ENCODE results near the gene CAMK2B.

The CAMK2B gene

DNA sequence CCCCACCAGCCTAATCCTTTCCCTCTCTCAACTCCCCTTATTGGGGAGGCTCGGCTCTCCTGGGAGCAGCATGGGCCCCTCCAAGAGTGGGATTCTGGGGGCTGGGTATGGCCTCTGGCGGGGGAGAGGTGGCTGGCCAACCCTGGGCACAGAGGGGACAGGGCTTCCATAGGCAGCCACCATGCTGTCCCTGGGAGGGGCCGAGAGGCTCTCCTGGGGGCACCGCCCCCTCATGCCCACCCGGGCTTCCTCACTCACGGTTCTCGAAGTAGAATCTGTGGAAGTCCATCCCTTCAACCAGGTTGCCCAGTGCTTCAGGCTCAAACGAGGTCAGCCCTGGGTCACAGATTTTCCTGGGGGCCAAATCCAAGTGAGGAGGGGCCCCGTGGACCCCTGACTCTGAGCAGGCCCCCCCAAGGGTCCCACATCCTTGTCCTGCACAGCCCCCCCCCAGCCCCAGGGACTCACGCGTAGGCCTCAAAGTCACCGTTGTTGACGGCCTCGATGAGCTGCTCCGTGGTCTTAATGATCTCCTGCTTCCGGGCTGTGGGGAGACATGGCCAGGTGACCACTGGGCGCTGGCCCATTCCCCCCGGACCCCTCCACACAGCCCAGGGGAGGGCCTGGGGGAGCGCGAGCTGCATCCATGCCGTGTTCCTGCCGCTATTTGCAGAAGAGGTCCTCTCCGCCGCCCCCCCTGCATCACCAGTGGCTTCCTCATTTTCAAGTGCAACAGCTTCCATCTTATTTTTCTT lies 104.9 kb downstream of the CAMK2B start:
- TF ChIP-seq TAF1 (IDR thresholded peaks at IDR 0.05; ENCODE audit: low read depth) = no peak
- TF ChIP-seq EP300 (IDR thresholded peaks at IDR 0.05; ENCODE audit: borderline replicate concordance) = no peak
- TF ChIP-seq RAD21 (IDR thresholded peaks at IDR 0.05; ENCODE audit: low read depth) = no peak
- no peak for TF ChIP-seq TCF12 (IDR thresholded peaks at IDR 0.05; ENCODE audit: low read depth)
- no peak for TF ChIP-seq YY1 (IDR thresholded peaks at IDR 0.05; ENCODE audit: low read depth)
- no peak for TF ChIP-seq CEBPB (IDR thresholded peaks at IDR 0.05)
- TF ChIP-seq CREB1 (IDR thresholded peaks at IDR 0.05; ENCODE audit: low read depth) = no peak
- TF ChIP-seq, protein P1, sequence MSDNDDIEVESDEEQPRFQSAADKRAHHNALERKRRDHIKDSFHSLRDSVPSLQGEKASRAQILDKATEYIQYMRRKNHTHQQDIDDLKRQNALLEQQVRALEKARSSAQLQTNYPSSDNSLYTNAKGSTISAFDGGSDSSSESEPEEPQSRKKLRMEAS (IDR thresholded peaks at IDR 0.05) = no peak
- TF ChIP-seq, protein P2, sequence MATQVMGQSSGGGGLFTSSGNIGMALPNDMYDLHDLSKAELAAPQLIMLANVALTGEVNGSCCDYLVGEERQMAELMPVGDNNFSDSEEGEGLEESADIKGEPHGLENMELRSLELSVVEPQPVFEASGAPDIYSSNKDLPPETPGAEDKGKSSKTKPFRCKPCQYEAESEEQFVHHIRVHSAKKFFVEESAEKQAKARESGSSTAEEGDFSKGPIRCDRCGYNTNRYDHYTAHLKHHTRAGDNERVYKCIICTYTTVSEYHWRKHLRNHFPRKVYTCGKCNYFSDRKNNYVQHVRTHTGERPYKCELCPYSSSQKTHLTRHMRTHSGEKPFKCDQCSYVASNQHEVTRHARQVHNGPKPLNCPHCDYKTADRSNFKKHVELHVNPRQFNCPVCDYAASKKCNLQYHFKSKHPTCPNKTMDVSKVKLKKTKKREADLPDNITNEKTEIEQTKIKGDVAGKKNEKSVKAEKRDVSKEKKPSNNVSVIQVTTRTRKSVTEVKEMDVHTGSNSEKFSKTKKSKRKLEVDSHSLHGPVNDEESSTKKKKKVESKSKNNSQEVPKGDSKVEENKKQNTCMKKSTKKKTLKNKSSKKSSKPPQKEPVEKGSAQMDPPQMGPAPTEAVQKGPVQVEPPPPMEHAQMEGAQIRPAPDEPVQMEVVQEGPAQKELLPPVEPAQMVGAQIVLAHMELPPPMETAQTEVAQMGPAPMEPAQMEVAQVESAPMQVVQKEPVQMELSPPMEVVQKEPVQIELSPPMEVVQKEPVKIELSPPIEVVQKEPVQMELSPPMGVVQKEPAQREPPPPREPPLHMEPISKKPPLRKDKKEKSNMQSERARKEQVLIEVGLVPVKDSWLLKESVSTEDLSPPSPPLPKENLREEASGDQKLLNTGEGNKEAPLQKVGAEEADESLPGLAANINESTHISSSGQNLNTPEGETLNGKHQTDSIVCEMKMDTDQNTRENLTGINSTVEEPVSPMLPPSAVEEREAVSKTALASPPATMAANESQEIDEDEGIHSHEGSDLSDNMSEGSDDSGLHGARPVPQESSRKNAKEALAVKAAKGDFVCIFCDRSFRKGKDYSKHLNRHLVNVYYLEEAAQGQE (IDR thresholded peaks at IDR 0.05; ENCODE audit: low read depth) = no peak
- no peak for TF ChIP-seq FOXM1 (IDR thresholded peaks at IDR 0.05; ENCODE audit: borderline replicate concordance, low read depth)
- TF ChIP-seq EGR1 (IDR thresholded peaks at IDR 0.05) = no peak
- TF ChIP-seq, protein P3, sequence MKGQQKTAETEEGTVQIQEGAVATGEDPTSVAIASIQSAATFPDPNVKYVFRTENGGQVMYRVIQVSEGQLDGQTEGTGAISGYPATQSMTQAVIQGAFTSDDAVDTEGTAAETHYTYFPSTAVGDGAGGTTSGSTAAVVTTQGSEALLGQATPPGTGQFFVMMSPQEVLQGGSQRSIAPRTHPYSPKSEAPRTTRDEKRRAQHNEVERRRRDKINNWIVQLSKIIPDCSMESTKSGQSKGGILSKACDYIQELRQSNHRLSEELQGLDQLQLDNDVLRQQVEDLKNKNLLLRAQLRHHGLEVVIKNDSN (IDR thresholded peaks at IDR 0.05) = no peak
- TF ChIP-seq ZBTB7A (IDR thresholded peaks at IDR 0.05; ENCODE audit: low read depth) = no peak
- TF ChIP-seq TEAD4 (IDR thresholded peaks at IDR 0.05) = no peak
- no peak for TF ChIP-seq NFIC (IDR thresholded peaks at IDR 0.05)

DNA sequence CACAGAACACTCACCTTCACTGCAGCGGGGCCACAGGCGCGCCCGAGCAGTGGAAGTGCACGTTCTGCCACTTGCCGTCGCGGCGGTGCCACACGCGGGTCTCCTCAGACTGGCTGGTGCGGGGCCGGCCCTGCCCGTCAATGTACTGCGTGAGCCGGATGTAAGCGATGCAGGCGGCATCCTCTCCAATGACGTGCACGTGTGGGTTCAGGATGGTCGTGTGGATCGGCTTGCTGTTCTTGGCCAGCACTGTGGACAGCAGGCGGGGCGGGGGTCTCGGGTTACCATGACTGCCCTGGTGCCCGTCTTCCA lies 105.4 kb downstream of the CAMK2B start:
- no peak for TF ChIP-seq ZBTB7A (IDR thresholded peaks at IDR 0.05; ENCODE audit: low read depth)
- no peak for TF ChIP-seq CEBPB (IDR thresholded peaks at IDR 0.05)
- TF ChIP-seq TEAD4 (IDR thresholded peaks at IDR 0.05) = no peak
- TF ChIP-seq, protein P3 (IDR thresholded peaks at IDR 0.05) = no peak
- no peak for TF ChIP-seq FOXM1 (IDR thresholded peaks at IDR 0.05; ENCODE audit: borderline replicate concordance, low read depth)
- TF ChIP-seq TCF12 (IDR thresholded peaks at IDR 0.05; ENCODE audit: low read depth) = no peak
- no peak for TF ChIP-seq RAD21 (IDR thresholded peaks at IDR 0.05; ENCODE audit: low read depth)

DNA sequence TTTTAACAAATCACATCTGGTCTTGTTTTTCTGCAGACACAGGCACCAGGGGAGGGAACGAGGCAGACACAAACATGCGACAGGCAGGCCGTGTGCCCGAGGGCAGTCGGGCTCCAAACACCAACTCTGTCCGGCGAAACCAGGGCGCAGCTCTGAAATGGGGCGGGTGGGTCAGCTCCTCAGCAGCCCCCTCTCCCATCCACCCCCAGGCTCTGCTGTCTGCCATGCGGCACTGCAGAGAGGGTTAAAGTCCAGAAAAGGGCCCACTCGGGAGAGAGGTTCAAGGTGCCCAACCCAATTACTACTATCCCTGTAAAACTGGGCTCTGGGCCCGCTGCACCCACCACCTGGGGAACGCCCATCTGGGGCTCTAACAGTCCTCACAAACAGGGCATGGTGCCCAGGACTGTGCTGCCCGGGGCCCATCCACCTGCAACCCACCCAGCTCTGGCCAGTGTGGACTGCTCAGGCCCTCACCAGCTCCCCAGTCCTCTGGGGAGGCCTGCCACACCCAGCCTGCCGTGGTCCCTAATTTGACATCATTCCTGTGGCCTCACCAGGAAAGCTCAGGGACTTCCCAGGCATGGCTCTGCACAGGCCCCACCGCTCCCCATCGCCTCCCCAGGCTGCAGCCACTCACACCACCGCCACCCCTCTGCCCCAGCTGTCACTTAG lies 105.9 kb downstream of the CAMK2B start:
- TF ChIP-seq CREB1 (IDR thresholded peaks at IDR 0.05; ENCODE audit: low read depth) (no peak), TAF1 (IDR thresholded peaks at IDR 0.05; ENCODE audit: low read depth) (no peak), RAD21 (IDR thresholded peaks at IDR 0.05; ENCODE audit: low read depth) (no peak), EGR1 (IDR thresholded peaks at IDR 0.05) (no peak), YY1 (IDR thresholded peaks at IDR 0.05; ENCODE audit: low read depth) (no peak), EP300 (IDR thresholded peaks at IDR 0.05; ENCODE audit: borderline replicate concordance) (no peak), TCF12 (IDR thresholded peaks at IDR 0.05; ENCODE audit: low read depth) (no peak), ZBTB7A (IDR thresholded peaks at IDR 0.05; ENCODE audit: low read depth) (no peak), NFIC (IDR thresholded peaks at IDR 0.05) (no peak), CEBPB (IDR thresholded peaks at IDR 0.05) (no peak), FOXM1 (IDR thresholded peaks at IDR 0.05; ENCODE audit: borderline replicate concordance, low read depth) (no peak), TEAD4 (IDR thresholded peaks at IDR 0.05) (no peak)
- TF ChIP-seq, protein P1 (IDR thresholded peaks at IDR 0.05) = no peak
- TF ChIP-seq, protein P2 (IDR thresholded peaks at IDR 0.05; ENCODE audit: low read depth) = no peak
- TF ChIP-seq, protein P3 (IDR thresholded peaks at IDR 0.05) = no peak

DNA sequence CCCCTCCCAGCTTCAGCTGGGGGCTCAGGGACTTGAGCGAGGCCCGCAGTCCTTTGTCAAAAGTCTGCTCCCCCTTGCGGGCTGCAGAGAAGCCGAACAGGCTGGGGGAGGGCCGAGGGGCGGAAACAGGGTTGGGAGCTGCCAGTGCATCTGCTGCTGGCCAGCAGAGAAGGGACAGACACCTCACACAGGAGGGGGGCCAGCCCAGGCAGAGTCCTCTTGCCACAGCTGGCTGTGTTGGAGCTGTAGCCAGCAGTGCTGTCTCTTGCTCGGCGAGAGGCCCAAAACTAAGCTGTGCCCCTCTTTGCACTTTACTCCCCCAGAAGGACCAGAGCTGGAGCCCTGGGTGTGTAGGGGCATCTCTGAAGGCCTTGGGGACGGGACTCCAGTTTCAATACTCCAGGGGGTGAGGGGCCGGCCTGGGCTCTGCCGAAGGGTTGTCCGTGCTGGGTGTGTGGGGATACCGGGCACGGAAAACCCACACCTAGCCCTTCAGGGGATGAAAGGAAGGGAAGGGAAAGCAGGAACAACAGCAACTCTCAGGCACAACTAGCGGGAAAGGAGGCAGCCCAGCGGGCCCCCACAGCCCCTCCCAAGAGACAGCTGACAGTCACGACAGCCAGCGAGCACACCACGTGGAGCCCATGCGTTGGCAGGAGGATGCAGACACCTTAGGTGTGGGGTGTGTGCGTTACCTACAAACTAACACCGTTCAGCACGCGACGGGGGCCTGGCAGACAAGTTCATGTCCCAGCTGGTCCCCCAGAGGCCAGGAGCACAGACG lies 106.8 kb downstream of the CAMK2B start:
- TF ChIP-seq, protein P3 (IDR thresholded peaks at IDR 0.05) = no peak
- TF ChIP-seq NFIC (IDR thresholded peaks at IDR 0.05) (no peak), EP300 (IDR thresholded peaks at IDR 0.05; ENCODE audit: borderline replicate concordance) (no peak), CEBPB (IDR thresholded peaks at IDR 0.05) (no peak), YY1 (IDR thresholded peaks at IDR 0.05; ENCODE audit: low read depth) (no peak), RAD21 (IDR thresholded peaks at IDR 0.05; ENCODE audit: low read depth) (no peak), EGR1 (IDR thresholded peaks at IDR 0.05) (no peak), TCF12 (IDR thresholded peaks at IDR 0.05; ENCODE audit: low read depth) (no peak)
